CD1c-positive myeloid dendritic cell (primary cell): ENCODE data around the gene RNF138.
"Not testable (repeated sequence)": the region's sequence is repeated elsewhere in the genome, so short reads cannot be mapped to it uniquely, and the experiment has no call there.

Source experiments
- DNase-seq: peaks from one replicate; pipeline ENCODE4 v3.0.0-alpha.2; 2016; ENCODE audit errors: extremely low spot score

The RNF138 gene

DNA sequence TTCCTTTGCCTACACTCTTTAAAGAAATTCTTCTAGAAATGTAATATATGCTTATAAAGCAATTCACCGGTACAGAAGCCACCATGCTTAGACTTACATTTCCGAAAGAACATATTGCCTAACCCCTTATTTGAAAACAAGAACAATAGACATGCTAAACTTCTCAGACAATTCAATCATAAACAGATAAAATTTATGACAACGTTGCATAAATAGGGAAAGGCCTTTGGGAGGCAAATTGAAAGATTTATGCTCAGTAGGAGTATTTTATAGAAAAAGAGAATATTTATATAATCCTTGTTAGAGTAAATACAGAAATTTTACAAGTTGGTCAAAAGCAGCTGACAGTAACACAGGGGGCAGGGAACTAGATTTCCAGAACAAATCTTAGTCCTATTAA lies 82.0 kb downstream of the RNF138 start:
- no peak for DNase-seq

DNA sequence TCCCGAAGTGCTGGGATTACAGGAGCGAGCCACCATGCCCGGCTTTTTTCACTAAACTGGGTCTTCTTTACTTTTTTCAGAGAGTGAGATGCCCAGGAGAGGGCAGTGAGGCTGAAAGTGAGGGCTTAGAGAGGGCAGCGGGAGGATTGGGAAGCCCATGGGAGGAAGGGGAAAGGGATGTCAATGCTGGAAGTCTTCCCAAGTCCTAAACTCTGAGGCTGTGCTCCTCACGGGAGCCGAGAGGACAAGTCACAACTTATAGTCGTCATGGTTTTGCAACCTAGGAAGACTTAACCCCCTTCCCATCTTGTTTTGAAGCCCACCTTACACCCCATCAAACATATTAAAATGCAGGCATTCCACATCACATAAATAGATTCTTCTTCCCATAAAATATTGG lies 83.0 kb downstream of the RNF138 start:
- no peak for DNase-seq

DNA sequence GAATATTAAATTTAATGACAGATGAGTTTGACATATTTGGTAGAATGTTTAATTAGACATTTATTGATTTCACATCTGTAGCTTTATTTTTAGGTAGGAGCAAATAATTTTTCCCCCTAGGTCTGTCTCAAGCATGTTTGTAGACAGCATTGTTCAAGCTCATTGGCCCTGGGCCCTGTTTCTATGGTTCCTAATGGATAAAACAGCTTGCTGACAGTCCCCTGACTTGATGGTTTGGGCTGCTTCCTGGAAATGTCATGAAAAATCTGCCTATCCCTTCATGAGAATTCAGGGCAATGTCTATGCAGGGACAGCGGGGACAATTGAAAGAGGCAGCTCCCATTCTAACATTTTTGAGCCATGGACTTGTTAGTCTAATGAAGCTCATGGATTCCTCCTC lies 83.6 kb downstream of the RNF138 start:
- DNase-seq, result no peak

DNA sequence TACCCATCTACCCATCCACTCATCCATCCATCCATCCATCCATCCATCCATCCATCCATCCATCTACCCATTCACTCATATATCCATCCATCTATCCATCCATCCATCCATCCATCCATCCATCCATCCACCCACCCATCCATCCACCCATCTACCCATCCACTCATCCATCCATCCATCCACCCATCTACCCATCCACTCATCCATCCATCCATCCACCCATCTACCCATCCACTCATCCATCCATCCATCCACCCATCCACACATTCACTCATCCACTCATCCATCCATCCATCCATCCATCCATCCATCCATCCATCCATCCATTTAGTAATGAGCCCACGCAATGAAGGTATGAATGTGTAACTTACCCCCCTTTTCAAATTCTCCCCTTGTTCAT lies 85.1 kb downstream of the RNF138 start:
- not testable (repeated sequence) for DNase-seq

DNA sequence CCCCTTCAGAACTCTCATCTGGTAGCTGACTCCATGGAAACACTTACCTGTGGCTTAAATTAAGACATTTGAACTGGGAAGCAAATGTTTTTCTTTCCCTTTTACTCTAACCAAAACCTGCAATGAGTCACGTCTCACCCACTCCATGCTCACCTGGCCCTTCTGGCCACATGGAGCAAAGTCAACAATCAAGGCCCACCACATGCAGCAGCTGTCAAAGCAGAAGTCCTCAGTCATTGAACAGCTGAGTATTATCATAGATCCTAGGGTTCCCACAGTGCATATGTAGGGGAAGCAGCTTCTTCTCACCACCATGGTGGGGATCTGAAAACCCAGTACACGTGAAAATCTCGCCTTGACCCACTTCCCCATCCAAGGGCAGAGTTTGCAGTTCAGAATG lies 85.9 kb downstream of the RNF138 start:
- DNase-seq, result no peak
